IPS DF 4.7 (cell line): ENCODE data around the gene FAS.

Experiments used
- DNase-seq: peaks from one replicate; pipeline ENCODE4 v3.0.0-alpha.2; 2013; ENCODE audit warnings: low spot score; ENCODE audit errors: extremely low read depth

Gene FAS

GRCh38 chr10:88971221-88972061 is 19.2 kb upstream of the FAS start:
- no peak for DNase-seq

- no peak for DNase-seq
These were observed 16.6 kb upstream of the FAS start for GRCh38 chr10:88974012-88974411.

- no peak for DNase-seq
These were observed 15.9 kb upstream of the FAS start for GRCh38 chr10:88974446-88975376.

GRCh38 chr10:88975377-88975720 is 15.2 kb upstream of the FAS start:
- no peak for DNase-seq

- no peak for DNase-seq
These were observed 12.1 kb upstream of the FAS start for GRCh38 chr10:88978463-88978862.

GRCh38 chr10:88979153-88979562 is 11.4 kb upstream of the FAS start:
- no peak for DNase-seq

- DNase-seq = no peak
These were observed 11.0 kb upstream of the FAS start for GRCh38 chr10:88979603-88980002.

- DNase-seq = no peak
These were observed 10.4 kb upstream of the FAS start for GRCh38 chr10:88980247-88980646.

- DNase-seq = no peak
These were observed 9.8 kb upstream of the FAS start for GRCh38 chr10:88980800-88981199.

GRCh38 chr10:88981435-88981834 is 9.2 kb upstream of the FAS start:
- DNase-seq = no peak

- DNase-seq = no peak
These were observed 8.2 kb upstream of the FAS start for GRCh38 chr10:88982366-88982765.

- DNase-seq = no peak
These were observed 7.4 kb upstream of the FAS start for GRCh38 chr10:88983206-88983605.

GRCh38 chr10:88983939-88984338 is 6.7 kb upstream of the FAS start:
- no peak for DNase-seq

- DNase-seq = no peak
These were observed 6.1 kb upstream of the FAS start for GRCh38 chr10:88984525-88984924.

- DNase-seq = no peak
These were observed 3.9 kb upstream of the FAS start for GRCh38 chr10:88986549-88987242.

- DNase-seq = no peak
These were observed 3.3 kb upstream of the FAS start for GRCh38 chr10:88987243-88987725.

GRCh38 chr10:88987840-88988239 is 2.8 kb upstream of the FAS start:
- DNase-seq = no peak

GRCh38 chr10:88989423-88989822 is 1.2 kb upstream of the FAS start:
- DNase-seq = no peak

GRCh38 chr10:88989824-88990383 is 694 bp upstream of the FAS start:
- DNase-seq = no peak

GRCh38 chr10:88991161-88991898 is 732 bp downstream of the FAS start:
- no peak for DNase-seq

GRCh38 chr10:88991899-88992320 is 1.3 kb downstream of the FAS start:
- DNase-seq = no peak
